Midbrain (tissue), 1 donor: Measurements from ENCODE around the gene DNAJB6.
A peak's percentile ranks its signal among the peaks of the same experiment; 100 is the strongest.

Experiments used
- DNase-seq: peaks from one replicate; lab custom pipeline; 2025; lab: John Stamatoyannopoulos, UW

DNAJB6 gene

DNA sequence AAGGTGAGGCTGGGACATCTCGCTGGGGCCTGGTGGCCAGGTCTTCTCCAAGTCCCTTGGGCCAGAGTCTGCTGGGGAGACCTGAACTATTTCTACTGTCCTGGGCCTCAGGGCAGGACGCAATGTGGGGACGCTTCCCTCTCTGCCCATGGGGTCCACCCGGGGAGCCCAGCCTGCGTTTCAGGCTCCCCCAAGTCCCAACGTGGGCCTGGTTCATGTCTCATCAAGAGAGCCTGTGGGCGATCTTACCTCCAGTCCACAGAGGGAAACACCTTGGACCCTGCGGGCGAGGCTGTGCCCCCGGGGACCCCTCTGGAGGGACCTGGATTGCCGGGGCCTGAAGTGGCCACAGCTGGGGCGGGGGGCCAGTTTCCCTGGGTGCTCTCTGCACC is 91.7 kb downstream of the DNAJB6 start:
- DNase-seq, result no peak

DNA sequence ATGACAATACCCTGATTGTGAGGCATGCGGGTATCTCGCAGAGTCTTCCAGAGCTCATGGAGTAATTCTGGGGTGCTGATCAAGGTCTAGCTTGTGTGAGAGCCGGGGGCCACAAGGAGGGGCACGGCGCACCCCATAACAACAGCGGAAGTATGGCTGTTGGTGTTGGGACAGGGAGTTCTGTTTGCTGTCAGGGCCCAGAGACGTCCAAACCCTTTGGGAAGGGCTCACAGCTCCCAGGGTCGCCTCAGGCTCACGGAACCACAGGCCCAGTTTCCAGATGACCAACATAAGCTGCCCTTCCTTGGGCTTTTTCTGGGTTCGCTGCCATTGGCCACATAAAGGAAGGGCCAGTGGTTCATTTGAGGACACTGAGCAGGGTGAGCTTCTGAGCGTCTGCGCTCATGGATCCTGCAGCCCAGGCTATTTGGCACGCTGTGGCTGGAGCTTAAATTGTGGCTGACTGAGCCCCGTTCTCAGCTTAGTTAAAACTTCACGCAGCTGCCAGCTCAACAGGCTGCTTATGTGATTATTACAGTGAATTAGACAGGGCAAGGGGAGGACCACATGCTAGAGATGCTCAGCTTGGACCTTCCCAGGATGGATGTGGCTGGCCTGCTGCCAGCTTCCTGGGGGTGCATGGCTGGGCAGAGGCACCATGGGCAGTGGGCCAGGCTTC is 92.3 kb downstream of the DNAJB6 start:
- DNase-seq, result no peak

- no peak for DNase-seq
Measured at GRCh38 chr7:157429680-157430224, 92.9 kb downstream of the DNAJB6 start.

DNA sequence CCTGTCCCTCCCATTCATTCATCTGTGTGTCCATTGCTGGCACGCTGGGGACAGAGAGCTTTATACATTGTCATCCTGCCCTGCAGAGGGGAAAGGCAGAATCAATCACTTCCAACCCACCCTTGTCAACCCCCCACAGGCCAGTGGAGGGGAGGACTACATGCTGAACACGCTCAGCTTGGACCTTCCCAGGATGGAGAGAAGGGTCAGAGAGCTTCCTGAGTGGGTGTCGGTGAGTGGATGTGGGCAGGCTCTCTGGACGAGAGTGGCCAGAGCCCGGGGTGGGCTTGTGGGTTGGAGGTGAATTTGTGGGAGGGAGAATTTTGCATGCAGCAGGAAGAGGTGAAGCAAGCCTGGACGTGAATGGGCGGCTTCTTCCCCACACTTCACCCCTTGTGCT is 93.9 kb downstream of the DNAJB6 start:
- no peak for DNase-seq

- DNase-seq, result no peak
Measured at GRCh38 chr7:157431173-157431950, 94.6 kb downstream of the DNAJB6 start.

DNA sequence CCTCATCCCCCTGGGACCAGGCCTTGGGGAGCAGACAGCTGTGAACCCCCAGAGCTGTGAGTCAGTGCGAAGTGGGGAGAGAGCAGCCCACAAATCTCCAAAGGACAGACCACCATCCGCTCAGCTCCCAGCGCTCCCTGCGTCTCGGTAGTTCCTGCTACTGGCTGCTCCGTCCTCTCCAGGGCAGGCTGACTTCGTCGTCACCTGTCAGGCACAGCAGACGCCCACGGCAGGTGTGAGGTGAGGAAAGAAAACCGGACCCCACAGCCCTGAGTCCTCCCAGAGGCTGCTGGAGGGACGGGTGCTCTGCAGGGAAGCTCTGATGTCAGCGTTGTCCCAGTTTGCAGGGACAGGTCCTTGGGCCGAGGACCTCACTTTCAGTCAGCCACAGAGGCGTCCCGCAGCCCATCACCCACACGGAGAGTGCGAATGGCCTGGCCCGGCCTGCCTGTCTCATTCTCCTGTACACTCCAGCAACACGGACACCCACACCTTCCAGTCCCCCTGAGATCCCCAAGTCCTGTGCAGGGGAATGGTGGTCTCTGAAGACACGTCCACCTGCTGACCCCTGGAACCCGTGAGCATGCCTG is 95.2 kb downstream of the DNAJB6 start:
- no peak for DNase-seq

DNA sequence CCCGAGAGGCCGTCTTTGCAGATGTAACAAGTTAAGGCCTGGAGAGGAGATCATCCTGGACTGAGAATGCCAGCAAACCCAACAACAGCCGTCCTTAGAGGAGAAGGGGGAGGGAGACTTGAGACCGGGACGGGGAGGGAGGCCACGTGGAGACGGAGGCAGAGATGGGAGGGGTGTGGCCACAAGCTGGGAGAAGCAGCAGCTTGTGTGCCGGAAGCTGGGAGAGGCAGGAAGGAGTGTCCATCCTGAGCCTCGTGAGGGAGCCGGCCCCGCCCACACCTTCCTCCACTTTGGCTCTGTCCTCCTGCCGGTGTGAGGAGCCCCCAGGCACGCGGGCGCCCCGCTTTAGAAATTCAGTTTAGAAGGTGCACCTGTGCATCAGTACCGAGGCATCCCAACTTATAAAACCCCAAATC is 95.7 kb downstream of the DNAJB6 start:
- no peak for DNase-seq

DNA sequence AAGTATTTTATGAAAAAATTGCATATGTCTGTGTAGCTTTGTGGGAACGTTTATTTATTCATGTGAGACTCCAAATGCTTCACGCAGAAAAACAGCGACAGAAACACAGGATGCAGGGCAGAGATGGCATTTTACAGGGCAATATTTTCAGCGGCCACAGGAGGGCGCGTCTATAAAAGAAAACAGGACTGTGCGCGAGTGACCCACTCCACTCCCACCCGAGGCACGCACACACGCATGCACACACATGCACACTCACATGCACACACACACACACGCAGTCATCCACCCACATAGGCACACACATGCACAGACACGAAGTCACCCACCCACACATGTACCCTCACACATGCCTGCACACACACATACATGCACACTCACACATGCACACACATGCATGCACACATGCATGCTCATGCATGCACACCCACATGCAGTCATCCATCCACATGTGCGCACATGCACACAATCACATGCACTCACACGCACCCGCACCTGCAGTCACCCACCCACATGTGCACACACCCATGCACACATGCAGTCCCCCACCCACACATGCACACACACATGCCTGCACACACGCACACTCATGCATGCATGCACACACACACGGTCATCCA is 96.3 kb downstream of the DNAJB6 start:
- DNase-seq, result peak; percentile 24

DNA sequence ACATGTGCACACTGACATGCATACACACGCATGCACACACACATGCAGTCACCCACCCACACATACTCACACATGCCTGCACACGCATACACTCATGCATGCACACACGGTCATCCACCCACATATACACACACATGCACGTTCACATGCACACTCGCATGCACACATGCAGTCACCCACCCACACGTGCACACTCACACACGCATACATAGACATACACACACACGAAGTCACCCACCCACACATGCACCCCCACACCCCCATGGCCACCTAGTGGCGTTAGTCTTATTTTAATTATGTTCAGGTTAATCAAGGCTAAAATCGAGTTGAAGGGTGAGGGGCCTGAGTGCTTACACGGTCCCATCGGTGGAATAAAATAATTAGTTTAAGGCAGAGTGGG is 96.8 kb downstream of the DNAJB6 start:
- no peak for DNase-seq

- DNase-seq, result no peak
Measured at GRCh38 chr7:157434231-157434630, 97.4 kb downstream of the DNAJB6 start.

GRCh38 chr7:157434701-157435100 is 97.9 kb downstream of the DNAJB6 start:
- DNase-seq, result no peak

- DNase-seq, result no peak
Measured at GRCh38 chr7:157436076-157436475, 99.3 kb downstream of the DNAJB6 start.

GRCh38 chr7:157436763-157437480 is 100.1 kb downstream of the DNAJB6 start:
- DNase-seq, result no peak

DNA sequence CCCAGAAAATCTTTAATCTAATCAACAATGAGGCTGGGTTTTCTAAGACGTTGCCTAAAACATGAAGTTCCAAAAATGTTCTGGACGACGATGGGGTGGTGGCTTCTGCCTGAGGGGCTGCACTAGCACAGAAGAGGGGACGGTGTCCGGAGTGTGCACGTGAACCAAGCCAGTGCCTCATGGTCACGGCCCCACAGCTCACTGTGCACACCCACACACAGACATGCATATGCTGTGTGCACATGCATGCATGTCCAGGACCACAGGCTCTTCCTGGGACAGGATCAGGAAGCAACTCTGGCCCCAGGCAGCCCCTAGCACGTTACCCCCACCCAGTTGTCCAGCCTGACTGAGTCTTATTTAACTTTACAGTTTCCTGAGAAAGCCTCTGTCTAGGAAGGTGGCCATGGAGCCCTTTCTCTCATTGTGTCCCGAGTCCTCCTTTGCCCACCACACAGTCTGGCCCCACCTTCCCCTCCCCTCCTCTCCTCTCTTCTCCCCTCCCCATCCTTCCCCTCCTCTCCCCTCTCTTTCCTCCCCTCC is 100.8 kb downstream of the DNAJB6 start:
- no peak for DNase-seq

GRCh38 chr7:157438121-157439025 is 101.6 kb downstream of the DNAJB6 start:
- DNase-seq, result no peak

GRCh38 chr7:157439149-157439548 is 102.3 kb downstream of the DNAJB6 start:
- no peak for DNase-seq

DNA sequence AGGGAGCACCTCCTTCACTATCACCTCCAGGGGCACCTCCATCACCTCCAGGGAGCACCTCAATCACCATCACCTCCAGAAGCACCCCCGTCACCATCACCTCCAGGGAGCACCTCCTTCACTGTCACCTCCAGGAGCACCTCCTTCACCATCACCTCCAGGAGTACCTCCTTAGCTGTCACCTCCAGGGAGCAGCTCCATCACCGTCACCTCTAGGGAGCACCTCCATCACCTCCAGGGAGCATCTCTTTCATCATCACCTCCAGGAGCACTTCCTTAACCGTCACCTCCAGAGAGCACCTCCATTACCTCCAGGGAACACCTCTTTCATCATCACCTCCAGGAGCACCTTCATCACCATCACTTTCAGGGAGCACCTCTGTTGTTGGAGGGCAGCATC is 103.0 kb downstream of the DNAJB6 start:
- DNase-seq, result no peak

GRCh38 chr7:157440346-157441022 is 103.7 kb downstream of the DNAJB6 start:
- DNase-seq, result no peak

DNA sequence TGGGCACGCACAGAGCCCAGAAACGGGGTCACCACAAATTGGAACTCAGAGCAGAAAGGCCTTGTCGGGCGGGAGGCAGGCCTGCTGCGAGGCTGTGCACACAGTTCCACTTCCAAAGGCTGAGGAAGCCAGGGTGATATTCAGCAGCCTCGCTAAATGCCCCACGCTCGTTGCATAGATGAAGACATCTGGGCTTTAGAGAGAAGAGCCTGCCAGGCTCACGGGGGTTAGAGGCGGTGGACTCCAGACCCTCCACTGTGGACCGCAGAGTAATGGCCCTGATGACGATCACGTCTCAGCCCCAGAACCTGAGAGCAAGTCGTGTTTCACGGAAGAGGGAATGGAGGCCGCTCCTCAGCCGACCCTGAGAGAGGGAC is 104.2 kb downstream of the DNAJB6 start:
- DNase-seq, result no peak

DNA sequence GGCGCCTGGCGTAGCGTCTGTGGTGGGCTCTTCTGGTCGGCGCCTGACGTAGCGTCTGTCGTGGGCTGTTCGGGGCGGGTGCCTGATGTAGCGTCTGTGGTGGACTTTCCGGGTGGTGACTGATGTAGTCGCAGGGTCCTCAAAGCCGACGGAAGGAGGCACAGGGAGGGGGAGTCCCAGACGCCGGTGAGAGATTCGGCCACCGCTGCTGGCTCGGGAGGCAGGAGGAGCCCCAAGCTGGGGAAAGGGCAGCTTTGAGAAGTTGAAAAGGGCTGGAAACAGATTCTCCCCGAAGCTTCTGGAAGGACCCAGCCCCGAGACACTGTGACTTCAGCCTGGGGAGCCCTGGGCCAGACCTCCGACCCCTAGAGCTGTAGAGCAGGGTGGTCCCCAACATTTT is 105.7 kb downstream of the DNAJB6 start:
- no peak for DNase-seq
